C4-2B (cell line): Measurements from ENCODE around the gene ZNF688.

ENCODE experiments used
- CTCF ChIP-seq: fragments of 450-650 bp; conservative IDR thresholded peaks from 2 replicates; pipeline ENCODE4 v1.5.1; 2017; ENCODE audit warnings: mild to moderate bottlenecking
- ZFX ChIP-seq: fragments of 450-650 bp; IDR thresholded peaks from 2 replicates; pipeline ENCODE4 v1.6.1; 2017

DNA sequence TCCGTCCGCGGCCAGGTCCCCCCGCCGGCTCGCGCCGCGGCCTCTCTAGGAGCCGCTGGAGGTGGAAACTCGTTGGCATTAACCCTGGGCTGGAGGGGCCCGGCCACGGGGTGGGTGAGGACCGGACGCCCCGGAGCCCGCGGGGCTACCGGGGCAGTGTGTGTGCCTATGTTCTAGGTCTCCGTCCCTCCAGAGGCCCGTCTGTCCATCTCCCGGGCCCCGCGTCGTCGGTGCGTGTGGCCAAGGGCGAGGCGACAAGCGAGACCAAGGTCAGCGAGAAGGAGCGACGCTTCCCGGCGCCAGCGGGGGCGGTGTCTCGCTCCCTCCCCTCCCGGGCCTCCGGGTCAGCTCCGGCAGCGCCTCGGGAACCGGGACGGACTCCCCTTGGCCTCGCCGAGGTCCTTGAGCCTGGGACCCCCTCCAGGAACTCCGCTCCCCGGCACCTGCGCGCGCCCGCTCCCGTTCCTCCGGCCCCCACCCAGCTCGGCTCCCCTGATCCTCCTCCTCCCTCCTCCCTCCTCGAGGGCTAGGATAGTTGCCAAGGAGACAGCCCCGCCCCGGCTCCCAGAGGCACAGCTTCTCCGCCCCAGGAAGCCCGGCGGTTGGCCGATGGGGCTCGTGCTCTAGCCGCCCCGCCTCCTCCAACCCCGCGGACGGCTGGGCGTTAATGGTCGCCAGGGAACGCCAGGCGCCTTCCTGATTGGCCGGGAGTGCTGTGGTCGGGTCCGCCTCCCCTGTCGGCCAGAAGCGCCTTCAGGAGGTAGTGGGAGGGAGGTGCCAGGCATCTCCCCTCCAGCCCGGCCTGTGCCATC lies 44.5 kb downstream of the ZNF688 start:
- no peak; the same call in 1 of the 2 replicates for TF ChIP-seq CTCF
- no peak for TF ChIP-seq ZFX
